Ecto neural progenitor cell (in vitro differentiated cells): ENCODE results near the gene NLRC5.

Source experiments
- DNase-seq: peaks from one replicate; pipeline ENCODE4 v3.0.0-alpha.2; 2018; ENCODE audit warnings: low spot score

The NLRC5 gene, protein sequence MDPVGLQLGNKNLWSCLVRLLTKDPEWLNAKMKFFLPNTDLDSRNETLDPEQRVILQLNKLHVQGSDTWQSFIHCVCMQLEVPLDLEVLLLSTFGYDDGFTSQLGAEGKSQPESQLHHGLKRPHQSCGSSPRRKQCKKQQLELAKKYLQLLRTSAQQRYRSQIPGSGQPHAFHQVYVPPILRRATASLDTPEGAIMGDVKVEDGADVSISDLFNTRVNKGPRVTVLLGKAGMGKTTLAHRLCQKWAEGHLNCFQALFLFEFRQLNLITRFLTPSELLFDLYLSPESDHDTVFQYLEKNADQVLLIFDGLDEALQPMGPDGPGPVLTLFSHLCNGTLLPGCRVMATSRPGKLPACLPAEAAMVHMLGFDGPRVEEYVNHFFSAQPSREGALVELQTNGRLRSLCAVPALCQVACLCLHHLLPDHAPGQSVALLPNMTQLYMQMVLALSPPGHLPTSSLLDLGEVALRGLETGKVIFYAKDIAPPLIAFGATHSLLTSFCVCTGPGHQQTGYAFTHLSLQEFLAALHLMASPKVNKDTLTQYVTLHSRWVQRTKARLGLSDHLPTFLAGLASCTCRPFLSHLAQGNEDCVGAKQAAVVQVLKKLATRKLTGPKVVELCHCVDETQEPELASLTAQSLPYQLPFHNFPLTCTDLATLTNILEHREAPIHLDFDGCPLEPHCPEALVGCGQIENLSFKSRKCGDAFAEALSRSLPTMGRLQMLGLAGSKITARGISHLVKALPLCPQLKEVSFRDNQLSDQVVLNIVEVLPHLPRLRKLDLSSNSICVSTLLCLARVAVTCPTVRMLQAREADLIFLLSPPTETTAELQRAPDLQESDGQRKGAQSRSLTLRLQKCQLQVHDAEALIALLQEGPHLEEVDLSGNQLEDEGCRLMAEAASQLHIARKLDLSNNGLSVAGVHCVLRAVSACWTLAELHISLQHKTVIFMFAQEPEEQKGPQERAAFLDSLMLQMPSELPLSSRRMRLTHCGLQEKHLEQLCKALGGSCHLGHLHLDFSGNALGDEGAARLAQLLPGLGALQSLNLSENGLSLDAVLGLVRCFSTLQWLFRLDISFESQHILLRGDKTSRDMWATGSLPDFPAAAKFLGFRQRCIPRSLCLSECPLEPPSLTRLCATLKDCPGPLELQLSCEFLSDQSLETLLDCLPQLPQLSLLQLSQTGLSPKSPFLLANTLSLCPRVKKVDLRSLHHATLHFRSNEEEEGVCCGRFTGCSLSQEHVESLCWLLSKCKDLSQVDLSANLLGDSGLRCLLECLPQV (N-terminal part only)

DNA sequence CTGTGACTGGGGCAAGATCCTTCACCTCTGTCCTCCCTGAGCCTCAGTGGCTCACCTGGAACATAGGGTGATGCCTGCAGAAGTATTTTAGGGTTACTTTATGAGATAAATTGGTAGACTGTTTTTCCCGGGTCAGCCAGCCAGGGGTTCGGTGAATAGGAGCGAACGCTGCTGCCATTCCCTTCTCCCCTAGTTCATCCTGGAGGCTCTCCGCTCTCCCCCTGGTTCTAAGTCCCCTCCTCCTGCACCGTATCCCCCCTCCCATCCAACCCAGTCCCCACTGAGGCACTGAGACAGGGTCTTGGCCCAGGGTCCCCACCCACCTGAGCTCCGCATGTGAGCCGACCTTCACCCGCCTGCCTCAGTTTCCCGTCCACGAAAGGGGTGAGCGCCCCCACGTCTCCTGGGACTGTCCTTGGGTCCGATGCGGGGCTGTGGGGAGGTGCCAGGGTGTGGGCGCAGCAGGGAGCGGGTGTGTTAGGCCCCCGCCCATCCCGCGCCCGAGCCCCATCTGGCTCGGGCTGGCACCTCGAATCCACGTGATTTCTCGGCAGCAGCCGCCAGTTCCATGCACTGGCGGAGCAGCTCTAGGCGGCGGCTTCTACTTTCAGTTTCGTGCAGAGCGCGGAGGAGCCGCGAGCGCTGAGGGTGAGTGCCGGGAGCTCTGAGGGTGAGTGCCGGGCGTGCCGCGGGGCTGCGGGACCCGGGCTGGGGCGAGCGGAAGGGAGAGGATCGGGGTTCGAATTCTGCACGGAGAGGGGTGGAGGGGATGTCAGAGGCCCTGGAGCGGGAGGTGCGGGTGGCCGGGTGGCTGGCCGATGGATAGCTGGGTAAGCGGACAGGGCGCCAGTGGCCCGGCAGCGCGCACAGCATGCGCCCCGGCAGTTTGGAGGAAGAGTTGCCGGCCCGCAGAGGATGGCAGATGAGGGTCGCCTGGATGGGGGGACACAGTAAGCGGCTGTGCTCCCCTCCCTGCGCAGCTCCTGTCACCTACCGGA is at the start of gene NLRC5:
NLRC5 (plus strand) TSS at position 610 of the 998 bp plus-strand sequence. CDS start 31,156 bp downstream, outside the sequence.
- peak; percentile 74 for DNase-seq

DNA sequence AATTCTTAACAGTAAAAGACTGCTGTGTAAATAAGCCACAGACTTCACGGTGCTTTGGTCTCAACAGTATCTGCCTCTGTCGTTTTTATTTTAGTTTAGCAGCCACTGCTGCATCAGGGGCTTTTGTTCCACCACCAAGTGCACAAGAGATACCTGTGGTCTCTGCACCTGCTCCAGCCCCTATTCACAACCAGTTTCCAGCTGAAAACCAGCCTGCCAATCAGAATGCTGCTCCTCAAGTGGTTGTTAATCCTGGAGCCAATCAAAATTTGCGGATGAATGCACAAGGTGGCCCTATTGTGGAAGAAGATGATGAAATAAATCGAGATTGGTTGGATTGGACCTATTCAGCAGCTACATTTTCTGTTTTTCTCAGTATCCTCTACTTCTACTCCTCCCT is 49.6 kb upstream of the NLRC5 start:
- no peak for DNase-seq

DNA sequence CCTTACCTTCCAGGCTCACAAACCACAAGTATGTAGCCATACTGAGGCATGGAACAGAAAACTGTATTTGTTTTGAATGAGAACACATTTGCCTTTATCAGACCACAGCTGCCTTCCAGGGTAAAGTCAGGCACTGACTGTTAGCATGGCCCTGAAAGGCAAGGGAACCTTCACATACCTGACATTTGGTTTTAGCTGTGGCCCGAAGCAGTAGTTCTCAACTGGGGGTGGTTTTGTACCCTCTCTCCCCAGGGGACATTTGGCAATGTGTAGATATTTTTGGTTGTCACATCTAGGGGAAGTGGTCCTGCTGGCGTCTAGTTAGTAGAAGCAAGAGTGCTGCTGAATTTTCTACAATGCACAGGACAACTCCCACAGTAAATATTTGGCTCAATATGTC is 48.3 kb upstream of the NLRC5 start:
- no peak for DNase-seq

DNA sequence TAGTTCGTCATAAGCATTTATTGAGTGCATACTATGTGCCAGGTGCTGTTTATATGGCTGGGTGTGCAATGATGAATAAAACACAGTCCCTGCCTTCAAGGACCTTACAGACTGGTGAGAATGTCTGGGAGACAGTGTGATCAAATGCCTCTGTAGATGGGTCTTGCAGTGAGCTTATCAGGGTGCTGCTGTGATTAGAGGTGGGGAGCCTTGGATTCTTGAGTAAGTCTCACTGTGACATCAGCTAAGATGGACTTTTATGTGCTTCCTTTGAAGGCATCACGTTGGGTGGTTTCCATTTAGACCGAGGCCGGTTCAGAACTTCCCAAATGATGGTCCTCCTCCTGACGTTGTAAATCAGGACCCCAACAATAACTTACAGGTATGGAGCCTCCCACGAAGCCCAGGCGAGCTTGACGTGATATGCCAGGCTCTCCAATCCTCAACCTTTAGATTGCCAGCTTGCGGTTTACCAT is 47.5 kb upstream of the NLRC5 start:
- no peak for DNase-seq

DNA sequence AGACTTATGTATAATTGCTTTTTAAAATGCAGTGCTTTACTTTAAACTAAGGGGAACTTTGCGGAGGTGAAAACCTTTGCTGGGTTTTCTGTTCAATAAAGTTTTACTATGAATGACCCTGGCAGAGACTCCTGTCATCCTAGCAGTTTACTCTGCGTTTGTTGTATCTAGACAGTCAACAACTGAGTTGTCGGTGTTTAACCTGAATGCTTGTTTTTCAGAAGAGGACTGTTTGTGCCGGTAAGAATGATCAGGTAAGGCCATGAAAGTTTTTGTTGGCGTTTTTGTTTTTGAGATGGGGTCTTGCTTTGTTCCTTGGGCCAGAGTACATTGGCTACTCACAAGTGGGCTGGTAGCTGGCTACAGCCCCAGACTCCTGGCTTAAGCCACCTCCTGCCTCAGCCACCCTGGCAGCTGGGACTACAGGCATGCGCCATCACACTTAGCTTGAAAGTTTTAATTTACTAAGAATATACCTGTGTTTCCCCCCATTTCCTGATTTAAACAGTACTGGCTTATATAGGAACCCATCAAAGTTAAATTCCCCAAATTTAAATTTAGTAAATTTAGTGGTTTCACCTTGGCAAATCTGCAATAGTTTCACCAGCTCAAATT is 45.5 kb upstream of the NLRC5 start:
- DNase-seq = no peak

DNA sequence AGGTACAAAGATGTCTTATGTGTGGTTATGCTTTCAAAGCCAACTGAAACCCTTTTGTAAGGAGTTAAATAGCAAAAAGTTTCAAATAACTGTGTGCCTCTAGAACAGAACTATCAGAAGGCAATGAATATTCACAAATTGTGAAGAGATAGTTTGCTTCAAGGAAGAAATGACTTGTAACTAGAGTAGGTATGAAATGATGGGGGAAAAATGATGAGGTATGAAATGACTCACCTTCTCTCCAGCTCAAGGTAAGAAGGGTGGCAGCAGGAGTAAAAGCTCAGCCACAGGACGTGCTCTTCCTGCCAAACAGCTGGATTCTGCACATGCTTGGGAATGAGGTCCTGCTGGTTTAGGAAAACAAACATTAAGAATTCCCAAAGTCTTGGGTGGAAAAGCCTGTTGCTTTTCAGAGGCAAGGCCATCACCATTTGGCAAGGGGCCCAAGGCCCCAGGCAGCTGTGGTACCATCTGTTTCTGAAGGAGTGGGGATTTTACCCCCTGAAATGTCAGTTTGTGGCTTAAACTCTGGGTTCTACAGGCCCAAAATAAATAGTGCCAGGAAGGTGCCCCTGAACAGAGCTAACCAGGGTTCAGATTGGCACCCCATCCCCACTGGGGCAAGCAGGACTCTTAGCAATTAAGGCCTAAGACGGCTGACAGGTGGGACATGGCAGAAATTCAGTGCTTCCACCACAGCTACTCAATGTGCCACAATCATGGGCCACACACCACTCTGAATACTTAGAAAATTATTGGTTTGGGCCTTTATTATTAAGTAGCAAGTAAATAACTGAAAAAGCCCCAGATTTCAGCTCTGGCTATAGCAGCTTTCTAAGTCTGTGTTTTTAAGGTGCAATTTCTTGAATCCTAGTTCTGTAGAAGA is 44.2 kb upstream of the NLRC5 start:
- DNase-seq = no peak

DNA sequence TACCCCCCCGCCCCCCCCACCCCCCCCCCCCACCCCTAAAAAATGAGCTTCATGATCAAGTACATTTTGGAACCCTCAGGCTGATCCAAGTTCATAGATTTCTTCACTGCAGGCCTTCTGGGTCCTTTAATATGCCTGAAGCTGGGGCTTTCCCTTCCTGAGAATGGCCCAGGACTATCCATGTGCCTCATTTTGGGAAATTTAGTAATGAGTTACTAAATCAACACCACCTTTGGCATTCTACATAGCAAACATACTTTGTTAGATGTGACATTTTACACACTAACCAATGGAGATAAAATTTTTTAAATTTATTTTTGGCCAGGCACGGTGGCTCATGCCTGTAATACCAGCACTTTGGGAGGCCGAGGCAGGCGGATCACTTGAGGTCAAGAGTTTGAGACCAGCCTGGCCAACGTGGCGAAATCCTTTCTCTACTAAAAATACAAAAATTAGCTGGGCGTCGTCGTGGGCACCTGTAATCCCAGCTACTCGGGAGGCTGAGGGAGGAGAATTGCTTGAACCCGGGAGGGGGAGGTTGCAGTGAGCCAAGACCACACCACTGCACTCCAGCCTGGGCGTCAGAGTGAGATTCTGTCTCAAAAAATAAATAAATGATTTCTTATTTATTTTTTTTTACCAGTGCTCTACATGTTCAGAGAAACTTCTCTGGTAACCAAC is 43.4 kb upstream of the NLRC5 start:
- no peak for DNase-seq

DNA sequence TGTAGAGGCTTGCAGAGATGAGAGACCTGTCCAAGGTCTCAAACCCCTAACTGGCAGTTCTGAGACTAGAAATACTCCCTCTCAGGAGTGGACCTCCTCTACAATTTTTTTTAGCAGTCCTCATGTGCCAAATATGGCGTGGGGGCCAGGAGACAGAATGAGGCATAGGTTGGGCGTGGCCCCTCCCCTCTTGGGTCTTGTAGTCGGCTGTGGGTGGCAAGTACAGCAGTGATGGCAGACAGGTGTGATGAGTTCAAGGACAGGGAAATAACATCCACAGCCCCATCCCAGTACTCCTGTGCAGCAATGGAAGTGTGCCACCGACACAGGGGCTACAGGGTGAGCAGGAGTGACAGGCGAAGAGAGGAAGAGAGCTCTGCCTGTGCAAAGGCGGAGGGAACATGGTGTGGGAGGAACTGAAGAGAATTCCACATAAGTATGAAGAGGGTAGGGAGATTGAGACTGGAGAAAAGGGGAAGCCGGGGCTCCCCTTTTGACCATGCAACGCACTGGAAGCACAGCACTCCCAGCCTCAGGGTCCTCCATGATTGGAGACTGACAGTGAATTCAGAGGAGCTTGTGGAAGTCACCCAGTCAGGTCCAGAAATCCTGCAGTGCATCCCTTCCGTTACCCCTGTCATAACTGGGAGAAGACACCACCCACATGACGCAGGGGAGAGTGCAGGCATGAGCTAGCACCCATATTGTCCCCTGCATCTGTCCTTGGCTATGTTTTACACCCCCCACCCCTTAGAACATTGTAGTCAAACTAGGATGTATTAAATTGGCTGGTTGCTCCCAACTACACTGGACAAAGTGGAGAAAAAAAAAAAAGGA is 42.4 kb upstream of the NLRC5 start:
- no peak for DNase-seq

DNA sequence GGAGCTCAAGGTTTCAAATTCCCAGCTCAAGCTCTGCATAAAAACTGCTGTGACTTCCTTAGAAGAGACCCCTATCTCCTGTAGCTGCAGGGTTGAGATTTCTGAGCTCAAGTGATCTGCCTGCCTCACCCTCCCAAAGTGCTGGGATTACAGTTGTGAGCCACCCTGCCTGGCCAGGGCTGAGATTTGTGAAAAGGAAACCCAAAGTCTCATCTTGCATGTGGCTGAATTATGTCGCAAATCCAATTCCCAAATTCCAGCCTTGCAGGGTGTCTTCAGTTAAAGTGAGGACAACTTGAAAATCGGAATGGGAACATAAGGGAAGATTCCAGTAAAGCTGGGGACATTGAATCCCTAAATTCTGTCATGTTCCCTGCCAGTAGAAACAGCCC is 41.8 kb upstream of the NLRC5 start:
- no peak for DNase-seq

DNA sequence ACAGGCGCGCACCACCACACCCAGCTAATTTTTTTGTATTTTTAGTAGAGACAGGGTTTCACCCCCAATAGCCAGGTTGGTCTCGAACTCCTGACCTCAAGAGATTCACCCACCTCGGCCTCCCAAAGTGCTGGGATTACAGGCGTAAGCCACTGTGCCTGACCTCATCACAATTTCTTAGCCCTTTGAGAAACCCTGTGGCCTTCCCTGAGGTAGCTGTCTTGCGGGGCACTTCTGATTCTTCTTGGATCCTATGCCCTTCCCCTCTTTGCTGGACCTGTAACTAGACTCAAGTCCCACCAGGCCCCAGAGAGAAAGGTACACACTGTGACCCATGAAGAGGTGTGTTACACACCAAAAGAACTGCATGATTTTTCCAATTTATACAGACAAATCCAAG is 41.1 kb upstream of the NLRC5 start:
- no peak for DNase-seq

DNA sequence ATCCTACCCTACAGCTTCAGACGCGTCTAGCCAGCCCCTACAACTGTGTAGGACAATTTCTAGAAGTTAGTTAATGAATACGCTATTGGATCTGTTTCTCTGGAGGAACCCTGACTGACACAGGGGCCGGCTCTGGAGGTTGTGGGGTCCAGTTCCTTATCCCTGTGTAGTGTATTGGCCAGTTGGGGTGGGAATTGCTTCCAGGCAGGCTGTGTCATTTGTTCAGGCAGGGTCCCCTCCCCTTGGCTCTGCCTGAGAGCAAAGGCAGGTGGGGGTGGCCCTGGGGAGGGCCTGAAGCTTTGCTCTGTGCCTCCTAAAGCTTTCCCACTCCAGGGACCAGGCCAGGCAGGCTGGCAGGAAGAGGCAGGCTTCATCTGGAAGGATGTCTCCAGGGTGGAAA is 39.3 kb upstream of the NLRC5 start:
- no peak for DNase-seq

DNA sequence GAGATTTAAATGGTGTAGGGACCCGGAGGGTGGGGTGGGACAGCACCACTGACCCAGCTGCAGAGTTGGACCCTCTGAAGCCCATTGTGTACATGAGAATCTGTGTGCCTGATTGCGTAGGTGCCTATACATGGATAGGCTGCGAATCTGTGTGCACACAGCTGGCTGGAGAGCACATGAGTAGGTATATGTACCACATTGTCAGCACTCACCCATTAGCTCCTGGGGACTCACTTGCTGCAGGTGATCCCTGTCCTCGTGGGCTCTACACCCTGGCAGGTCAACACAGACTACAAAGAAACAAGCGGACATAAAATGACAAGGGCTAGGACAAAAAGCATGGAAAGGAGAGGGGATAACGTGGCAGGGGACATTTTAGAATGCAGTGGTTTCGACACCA is 38.9 kb upstream of the NLRC5 start:
- DNase-seq = no peak

DNA sequence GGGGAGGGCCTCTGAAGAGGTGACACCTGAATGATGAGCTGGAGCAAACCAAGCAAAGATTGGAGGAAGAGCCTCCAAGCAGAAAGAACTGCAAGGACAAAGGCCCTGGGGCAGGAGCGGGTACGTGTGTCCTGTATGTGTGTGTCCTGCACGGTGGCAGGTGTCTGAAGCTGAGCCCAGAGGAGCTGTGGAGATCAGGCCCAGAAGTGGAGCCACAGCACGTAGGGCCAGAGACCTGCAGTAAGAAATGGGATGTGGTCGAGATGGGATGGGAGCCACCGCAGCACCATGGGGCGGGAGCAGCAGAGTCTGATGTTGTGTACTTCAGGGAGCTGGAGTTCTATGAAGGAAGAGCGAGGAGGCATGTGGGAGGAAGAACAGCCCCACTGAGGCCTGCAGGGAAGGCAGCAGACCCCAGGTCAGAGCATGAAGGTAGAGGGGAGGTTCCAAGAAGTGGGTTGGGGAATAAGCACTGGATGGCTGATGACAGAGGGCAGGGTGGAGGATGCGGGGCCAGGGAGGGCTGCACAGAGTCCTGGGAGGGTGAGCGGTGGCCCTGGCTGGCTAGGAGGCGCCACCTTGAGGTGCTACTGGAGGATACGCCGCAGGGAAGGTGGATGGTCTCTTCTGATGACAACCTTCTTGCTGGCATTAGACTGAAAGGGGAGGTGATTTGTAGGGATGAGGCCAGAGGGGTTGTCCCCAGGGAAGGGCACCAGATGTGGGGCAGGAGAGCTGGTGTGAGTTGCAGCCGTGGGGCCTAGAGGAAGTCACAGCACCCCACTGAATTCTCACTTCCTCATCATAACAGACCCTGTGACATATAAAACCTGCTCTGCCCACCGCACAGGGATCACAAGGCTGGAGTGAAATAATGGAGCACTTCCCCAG is 38.2 kb upstream of the NLRC5 start:
- peak; percentile 75 for DNase-seq

DNA sequence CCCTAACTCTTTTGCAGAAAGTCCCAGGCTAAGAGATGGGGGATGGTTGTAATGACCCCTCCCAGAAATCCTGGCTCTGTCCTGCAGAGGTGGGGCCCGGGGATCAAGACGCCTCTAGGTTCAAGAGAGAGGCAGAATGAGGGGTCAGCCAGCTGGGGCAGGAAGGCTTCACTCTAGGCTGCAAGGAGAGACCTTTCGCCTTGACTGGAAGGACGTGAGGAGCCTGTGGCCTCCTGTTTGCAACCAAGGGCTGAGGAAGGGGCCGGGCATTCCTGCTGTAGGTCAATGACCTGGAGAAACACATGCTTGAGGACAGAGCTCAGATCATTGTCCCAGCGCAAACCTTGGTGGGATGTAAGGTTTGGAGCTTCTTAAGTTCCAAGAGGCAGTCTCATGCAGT is 36.4 kb upstream of the NLRC5 start:
- no peak for DNase-seq

DNA sequence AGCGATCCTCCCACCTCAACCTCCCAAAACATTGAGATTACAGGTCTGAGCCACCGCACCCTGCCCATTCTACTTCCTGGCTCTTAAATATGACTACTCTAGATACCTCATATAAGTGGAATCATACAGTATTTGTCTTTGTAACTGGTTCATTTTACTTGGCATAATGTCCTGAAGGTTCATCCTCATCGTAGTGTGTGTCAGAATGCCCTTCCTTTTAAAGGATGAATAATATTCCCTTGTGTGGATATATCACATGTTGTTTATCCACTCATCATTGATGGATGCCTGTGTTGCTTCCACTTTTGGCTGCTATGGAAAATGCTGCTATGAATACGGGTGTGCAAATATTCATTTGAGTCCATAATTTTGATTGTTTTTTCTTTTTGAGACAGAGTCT is 33.3 kb upstream of the NLRC5 start:
- no peak for DNase-seq

DNA sequence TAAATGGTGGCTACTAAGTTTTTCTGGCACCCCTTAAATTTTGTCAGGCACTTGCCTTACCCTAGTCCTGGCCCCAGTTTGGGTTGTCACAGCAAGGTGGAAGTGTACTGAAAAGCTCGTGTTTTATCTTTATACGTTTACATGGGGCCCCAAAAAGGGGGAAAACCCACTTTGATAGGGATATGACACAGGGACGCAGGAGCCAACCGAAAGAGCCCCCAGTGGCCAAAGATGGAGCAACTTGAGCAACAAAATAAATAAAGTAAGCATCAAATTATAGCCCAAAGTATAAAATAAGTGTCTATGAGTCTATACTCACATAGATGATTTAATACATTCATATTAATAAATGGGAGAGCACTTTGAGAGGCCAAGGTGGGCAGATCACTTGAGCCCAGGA is 32.6 kb upstream of the NLRC5 start:
- no peak for DNase-seq

DNA sequence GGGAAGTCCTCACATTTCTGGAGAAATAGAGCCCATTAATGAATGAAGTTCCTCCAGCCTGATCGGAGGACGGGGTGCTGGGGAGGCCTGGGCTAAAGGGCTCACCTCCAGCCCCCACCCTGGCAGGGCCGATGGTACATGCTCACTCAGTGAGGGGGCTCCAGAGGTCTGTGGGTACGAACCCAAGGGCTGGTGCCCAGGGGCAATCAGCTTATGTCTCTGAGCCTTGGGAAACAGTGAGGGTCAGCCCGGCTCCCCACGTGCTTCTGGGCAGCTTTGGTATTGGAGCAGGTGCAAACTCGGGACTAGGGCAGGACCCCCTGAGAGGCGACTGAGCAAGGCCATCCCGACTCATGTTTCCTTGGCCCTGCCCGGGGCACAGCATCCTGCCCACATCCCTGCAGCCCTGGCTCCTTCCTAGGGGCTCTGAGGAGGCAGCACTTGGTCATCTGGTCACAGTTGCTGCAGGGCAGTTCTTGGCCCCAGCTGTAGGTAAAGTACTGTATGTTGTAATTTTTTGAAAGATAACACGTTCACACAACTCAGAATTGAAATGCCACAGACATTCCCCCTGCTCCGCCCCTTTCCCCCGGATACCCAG is 28.6 kb upstream of the NLRC5 start:
- DNase-seq = no peak
